K562 (cell line): Measurements from ENCODE around the gene C1QL3. TPM values are rescaled to one million over a fixed set of nuclear protein-coding genes. Genes with fewer than 3 reads are reported as not detected.

ENCODE experiments used
- ADNP ChIP-seq: fragments of 200-800 bp; sonication (Bioruptor generic); IDR thresholded peaks from 2 replicates; pipeline ENCODE4 v1.6.1; 2016; ENCODE audit warnings: missing genetic modification characterization, missing compliant biosample characterization
- ELF1 ChIP-seq: fragments of 200-800 bp; sonication (Bioruptor generic); IDR thresholded peaks from 2 replicates; pipeline ENCODE4 v1.6.1; 2016; ENCODE audit warnings: missing genetic modification characterization, missing compliant biosample characterization
- KHSRP ChIP-seq: fragments of 450-650 bp; IDR thresholded peaks from 2 replicates; pipeline ENCODE4 v1.6.1; 2017
- POLR2H ChIP-seq: IDR thresholded peaks from 2 replicates; pipeline ENCODE4 v1.6.1; 2016; ENCODE audit warnings: missing genetic modification characterization, low read depth, mild to moderate bottlenecking, control low read depth, missing compliant biosample characterization, moderate library complexity
- SMAD2 ChIP-seq: fragments of 150-350 bp; IDR thresholded peaks from 2 replicates; pipeline ENCODE4 v1.6.1; 2014; ENCODE audit warnings: low read depth, mild to moderate bottlenecking, low read length
- TARDBP ChIP-seq: fragments of 450-650 bp; IDR thresholded peaks from 2 replicates; pipeline ENCODE4 v1.6.1; 2016
- polyA plus RNA-seq, 8 experiments: library from polyadenylated mRNA; depleted of rRNA in 4 of 8; stranded (reverse) in 5 of 8; unstranded in 3 of 8; fragments of >200 nt; fragmentation: Nextera tagmentation in 2 of 8; fragmentation: Illumina TruSeq in 1 of 8; extraction: Ambion mirVana in 2 of 8; extraction: Trizol in 1 of 8; gene quantifications; 2 replicates each; pipeline versions ENCODE4 v1.2.1 to v1.2.3, GENCODE V29; 2011 to 2014; ENCODE audit warnings: inconsistent platforms in 1 of 8, missing spikeins in 1 of 8
- total RNA-seq, 7 experiments: library from RNA; depleted of rRNA in 6 of 7; stranded (reverse); fragments of >200 nt in 6 of 7; fragmentation: Illumina TruSeq in 2 of 7; extraction: Trizol in 2 of 7; gene quantifications; 2 replicates each; pipeline versions ENCODE4 v1.2.1 to v1.2.3, GENCODE V29; 2011 to 2021; ENCODE audit warnings: low replicate concordance in 1 of 7
- TF ChIP-seq, protein P1 (sequence below), 2 experiments: fragments of 450-650 bp in 1 of 2; sonication (generic) in 1 of 2; formaldehyde crosslinking in 1 of 2; IDR thresholded peaks in 1 of 2; conservative IDR thresholded peaks in 1 of 2; 2 replicates each; pipeline versions ENCODE4 v1.6.1 to v1.8.1; 2016 to 2023; ENCODE audit warnings: mild to moderate bottlenecking in 2 of 2, moderate library complexity in 2 of 2, inconsistent platforms in 1 of 2, missing genetic modification reagents in 1 of 2
- TF ChIP-seq, protein P2 (sequence below): fragments of 250-450 bp; sonication (Bioruptor Pico); IDR thresholded peaks from 2 replicates; pipeline ENCODE4 v1.4.0; 2020; ENCODE audit warnings: mild to moderate bottlenecking, moderate library complexity, borderline replicate concordance

Gene C1QL3
- total and polyA plus RNA-seq, 9 of the 15 experiments (the other 6 are each of a cell fraction or from before 2014, with no cell fraction given) = 0.28 to 0.37 TPM; not detected in 7

DNA sequence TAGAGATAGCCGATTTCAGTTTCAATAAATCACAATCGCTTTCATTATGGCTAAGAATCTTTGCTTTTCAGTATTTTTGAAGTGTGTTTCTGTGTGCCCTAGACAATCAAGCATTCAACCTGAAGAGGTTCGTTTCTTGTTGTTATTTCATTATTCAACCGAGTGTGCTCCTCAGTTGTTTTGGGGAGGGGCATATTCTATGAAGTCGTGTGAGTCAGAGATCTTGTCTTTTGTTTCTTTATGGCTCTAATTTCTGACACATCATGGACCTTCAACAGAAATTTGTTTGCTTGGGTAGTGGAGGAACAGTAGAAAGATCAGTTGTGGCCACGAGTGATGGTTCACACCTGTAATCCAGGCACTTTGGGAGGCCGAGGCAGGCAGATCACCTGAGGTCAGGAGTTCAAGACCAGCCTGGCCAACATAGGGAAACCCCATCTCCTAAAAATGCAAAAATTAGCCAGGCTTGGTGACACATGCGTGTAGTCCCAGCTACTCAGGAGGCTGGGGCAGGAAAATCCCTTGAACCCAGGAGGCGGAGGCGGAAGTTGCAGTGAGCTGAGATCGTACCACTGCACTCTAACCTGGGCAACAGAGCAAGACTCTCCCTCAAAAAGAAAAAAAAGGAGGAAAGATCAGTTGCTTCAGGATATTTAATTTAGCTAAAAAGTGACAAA is 38.3 kb downstream of the C1QL3 start (continued):
- TF ChIP-seq, protein P1, sequence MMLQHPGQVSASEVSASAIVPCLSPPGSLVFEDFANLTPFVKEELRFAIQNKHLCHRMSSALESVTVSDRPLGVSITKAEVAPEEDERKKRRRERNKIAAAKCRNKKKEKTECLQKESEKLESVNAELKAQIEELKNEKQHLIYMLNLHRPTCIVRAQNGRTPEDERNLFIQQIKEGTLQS (IDR thresholded peaks at IDR 0.05) = 0 out of 2 replicates have a peak, but pooled peaks have one; percentile 31
- TF ChIP-seq, protein P1 (CRISPR knock-in tag; conservative IDR thresholded peaks at IDR 0.05) = no peak
- no peak for TF ChIP-seq POLR2H (tag)
- no peak for TF ChIP-seq SMAD2
- no peak for TF ChIP-seq KHSRP
- TF ChIP-seq, protein P2, sequence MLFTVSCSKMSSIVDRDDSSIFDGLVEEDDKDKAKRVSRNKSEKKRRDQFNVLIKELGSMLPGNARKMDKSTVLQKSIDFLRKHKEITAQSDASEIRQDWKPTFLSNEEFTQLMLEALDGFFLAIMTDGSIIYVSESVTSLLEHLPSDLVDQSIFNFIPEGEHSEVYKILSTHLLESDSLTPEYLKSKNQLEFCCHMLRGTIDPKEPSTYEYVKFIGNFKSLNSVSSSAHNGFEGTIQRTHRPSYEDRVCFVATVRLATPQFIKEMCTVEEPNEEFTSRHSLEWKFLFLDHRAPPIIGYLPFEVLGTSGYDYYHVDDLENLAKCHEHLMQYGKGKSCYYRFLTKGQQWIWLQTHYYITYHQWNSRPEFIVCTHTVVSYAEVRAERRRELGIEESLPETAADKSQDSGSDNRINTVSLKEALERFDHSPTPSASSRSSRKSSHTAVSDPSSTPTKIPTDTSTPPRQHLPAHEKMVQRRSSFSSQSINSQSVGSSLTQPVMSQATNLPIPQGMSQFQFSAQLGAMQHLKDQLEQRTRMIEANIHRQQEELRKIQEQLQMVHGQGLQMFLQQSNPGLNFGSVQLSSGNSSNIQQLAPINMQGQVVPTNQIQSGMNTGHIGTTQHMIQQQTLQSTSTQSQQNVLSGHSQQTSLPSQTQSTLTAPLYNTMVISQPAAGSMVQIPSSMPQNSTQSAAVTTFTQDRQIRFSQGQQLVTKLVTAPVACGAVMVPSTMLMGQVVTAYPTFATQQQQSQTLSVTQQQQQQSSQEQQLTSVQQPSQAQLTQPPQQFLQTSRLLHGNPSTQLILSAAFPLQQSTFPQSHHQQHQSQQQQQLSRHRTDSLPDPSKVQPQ (CRISPR knock-in tag) = no peak
- no peak for TF ChIP-seq ADNP (tag)
- TF ChIP-seq ELF1 (tag) = no peak
- TF ChIP-seq TARDBP = no peak
